ENCODE results near the gene PBX3. TPM values are rescaled to one million over a fixed set of nuclear protein-coding genes. Genes with fewer than 3 reads are reported as not detected.
A peak's percentile ranks its signal among the peaks of the same experiment; 100 is the strongest.

The PBX3 gene
- total and polyA plus RNA-seq, 9 donors: 9.1 to 18.5 (median 11.4) TPM

DNA sequence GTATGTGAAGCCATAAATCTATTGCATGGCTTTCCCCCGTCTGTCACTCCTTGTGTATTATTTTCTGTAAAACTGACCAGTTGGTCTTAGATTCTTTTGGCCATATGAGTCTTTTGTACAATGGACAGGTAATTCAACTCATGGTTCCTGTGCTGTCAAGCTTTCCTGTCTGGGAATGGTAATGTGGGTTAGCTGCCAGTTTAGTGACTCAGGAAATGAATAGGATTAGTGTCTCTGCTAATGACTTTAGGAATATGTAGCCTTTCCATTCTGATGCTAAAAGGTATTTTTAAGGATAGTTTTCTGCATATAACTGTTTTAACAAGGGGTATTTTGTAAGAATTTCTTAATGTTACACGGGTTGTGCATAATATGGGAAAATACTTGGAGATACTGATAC is 182.7 kb downstream of the PBX3 start:
- no peaks in the 10 kb centered on the region for H3K4me1 ChIP-seq (ENCODE audit: control insufficient read depth, insufficient read depth, low read length)
- no peak for DNase-seq
- no peaks in the 10 kb centered on the region for H3K36me3 ChIP-seq (ENCODE audit: control insufficient read depth, insufficient read depth, low read length)
- WGBS (ENCODE audit: insufficient coverage): no CpG with 5 or more reads among the region's 2 CpGs
- no peak overlapping the region for H3K27ac ChIP-seq (ENCODE audit: low read length)
- H3K4me3 ChIP-seq (ENCODE audit: low read length): no peak overlapping the region
- H3K27me3 ChIP-seq (ENCODE audit: control insufficient read depth, insufficient read depth, low read length): no peaks in the 10 kb centered on the region
- no peaks in the 10 kb centered on the region for H3K9me3 ChIP-seq (replicated peaks; ENCODE audit: control insufficient read depth, low read depth, low read length)

DNA sequence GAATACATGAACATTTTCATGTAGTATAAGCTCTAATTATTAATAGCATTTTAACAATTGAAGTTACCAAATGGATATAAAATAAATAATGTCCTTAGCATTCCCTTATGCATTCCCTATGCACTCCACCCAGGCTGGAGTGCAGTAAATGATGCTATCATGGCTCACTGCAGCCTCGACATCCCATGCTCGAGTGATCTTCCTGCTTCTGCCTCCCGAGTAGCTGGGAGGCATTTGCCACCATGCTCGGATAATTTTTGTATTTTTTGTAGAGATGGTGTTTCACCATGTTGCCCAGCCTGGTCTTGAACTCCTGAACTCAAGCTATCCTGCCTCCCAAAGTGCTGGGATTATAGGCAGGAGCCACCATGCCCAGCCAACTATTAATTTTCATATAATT is 184.0 kb downstream of the PBX3 start:
- no peaks in the 10 kb centered on the region for H3K36me3 ChIP-seq (ENCODE audit: control insufficient read depth, insufficient read depth, low read length)
- H3K27me3 ChIP-seq (ENCODE audit: control insufficient read depth, insufficient read depth, low read length): no peaks in the 10 kb centered on the region
- no peak for DNase-seq
- H3K4me1 ChIP-seq (ENCODE audit: control insufficient read depth, insufficient read depth, low read length): no peaks in the 10 kb centered on the region
- H3K27ac ChIP-seq (ENCODE audit: low read length): no peak overlapping the region
- no CpG with 5 or more reads among the region's 4 CpGs for WGBS (ENCODE audit: insufficient coverage)
- H3K9me3 ChIP-seq (replicated peaks; ENCODE audit: control insufficient read depth, low read depth, low read length): no peaks in the 10 kb centered on the region
- H3K4me3 ChIP-seq (ENCODE audit: low read length): no peak overlapping the region

DNA sequence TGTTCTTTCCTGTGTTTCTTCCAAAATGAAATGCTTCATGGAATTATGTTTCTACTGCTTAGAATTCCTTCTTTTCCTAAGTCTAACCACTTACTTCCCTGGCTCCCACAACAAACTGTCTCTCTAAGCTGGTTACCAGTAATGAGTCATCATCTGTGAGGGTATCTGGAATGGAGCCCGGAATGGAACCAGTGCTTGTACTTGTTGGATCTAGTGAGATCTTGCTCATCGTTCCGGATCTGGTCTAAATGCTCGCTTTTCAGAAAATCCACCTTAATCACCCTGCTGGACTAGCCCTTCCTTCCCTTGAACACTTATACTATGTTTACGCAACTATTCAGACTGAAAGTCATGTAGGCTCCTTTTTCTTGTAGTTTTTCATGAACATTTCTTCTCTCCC is 184.8 kb downstream of the PBX3 start:
- Histone ChIP-seq H3K36me3 (ENCODE audit: control insufficient read depth, insufficient read depth, low read length) (no peaks in the 10 kb centered on the region), H3K27ac (ENCODE audit: low read length) (no peak overlapping the region), H3K9me3 (replicated peaks; ENCODE audit: control insufficient read depth, low read depth, low read length) (no peaks in the 10 kb centered on the region), H3K27me3 (ENCODE audit: control insufficient read depth, insufficient read depth, low read length) (no peaks in the 10 kb centered on the region), H3K4me3 (ENCODE audit: low read length) (no peak overlapping the region), H3K4me1 (ENCODE audit: control insufficient read depth, insufficient read depth, low read length) (no peaks in the 10 kb centered on the region)
- DNase-seq: peak; percentile 48
- WGBS (ENCODE audit: insufficient coverage): 75% methylated on average over 3 of the region's 5 CpGs

DNA sequence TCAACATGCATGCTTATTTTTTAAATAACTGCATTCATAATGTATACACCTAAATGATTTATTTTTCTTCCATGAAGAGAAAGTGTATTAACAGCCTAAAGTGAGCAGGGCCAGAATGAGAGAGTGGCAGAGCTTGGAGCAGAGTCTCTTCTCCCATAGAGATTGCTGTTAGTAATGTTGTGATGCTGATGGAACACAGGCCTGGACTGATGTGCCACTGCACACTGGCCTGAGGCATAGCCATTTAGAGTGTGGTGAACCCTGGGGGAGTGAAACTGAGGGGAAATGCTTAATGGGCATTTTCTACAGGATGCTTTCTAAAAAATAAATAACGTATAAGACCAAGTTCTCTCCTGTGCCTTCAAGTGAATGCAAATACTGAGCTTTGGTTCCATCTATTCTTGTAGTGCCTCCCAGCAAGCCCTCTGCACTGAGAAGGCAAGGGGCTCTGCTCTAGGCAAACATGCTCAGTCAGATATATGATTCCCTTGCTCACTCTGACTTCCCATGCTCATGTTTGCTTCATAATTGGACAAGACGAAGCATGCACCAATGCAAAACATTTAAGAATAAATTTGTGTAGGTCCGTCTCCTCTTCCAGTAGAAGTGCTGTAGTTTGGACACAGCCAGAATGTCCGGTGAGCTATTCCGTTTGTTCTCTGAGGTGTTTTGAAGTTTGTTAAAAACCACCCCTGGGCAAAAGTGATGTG is 185.7 kb downstream of the PBX3 start:
- WGBS (ENCODE audit: insufficient coverage): no CpG with 5 or more reads among the region's 5 CpGs
- H3K27me3 ChIP-seq (ENCODE audit: control insufficient read depth, insufficient read depth, low read length): no peaks in the 10 kb centered on the region
- H3K27ac ChIP-seq (ENCODE audit: low read length): no peak overlapping the region
- H3K4me3 ChIP-seq (ENCODE audit: low read length): no peak overlapping the region
- no peaks in the 10 kb centered on the region for H3K4me1 ChIP-seq (ENCODE audit: control insufficient read depth, insufficient read depth, low read length)
- H3K36me3 ChIP-seq (ENCODE audit: control insufficient read depth, insufficient read depth, low read length): no peaks in the 10 kb centered on the region
- DNase-seq: no peak
- no peaks in the 10 kb centered on the region for H3K9me3 ChIP-seq (replicated peaks; ENCODE audit: control insufficient read depth, low read depth, low read length)

DNA sequence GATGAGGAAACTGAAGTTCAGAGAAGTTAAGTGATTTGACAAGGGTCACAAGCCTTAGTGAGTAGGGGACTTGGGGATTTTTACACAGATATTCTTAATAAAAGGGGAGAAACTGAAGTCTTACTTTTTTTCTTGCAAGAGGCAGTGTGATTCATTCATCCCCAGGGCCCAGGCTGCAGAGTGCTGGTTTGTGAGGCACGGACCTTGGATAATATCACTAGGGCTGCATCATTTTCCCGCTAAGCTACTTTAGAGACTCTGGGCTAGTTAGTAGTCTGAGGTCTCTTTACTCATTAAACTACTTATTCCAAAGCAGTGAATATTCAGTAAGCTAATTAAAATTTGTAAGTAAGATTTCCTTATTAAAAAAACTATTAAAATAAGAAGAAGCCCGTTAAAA is 195.0 kb downstream of the PBX3 start:
- no peaks in the 10 kb centered on the region for H3K36me3 ChIP-seq (ENCODE audit: control insufficient read depth, insufficient read depth, low read length)
- WGBS (ENCODE audit: insufficient coverage): no CpG with 5 or more reads among the region's 3 CpGs
- peaks cover 15% of the 10 kb centered on the region for H3K9me3 ChIP-seq (replicated peaks; ENCODE audit: control insufficient read depth, low read depth, low read length)
- no peak overlapping the region for H3K27ac ChIP-seq (ENCODE audit: low read length)
- no peaks in the 10 kb centered on the region for H3K27me3 ChIP-seq (ENCODE audit: control insufficient read depth, insufficient read depth, low read length)
- no peak for DNase-seq
- no peak overlapping the region for H3K4me3 ChIP-seq (ENCODE audit: low read length)
- H3K4me1 ChIP-seq (ENCODE audit: control insufficient read depth, insufficient read depth, low read length): no peaks in the 10 kb centered on the region

DNA sequence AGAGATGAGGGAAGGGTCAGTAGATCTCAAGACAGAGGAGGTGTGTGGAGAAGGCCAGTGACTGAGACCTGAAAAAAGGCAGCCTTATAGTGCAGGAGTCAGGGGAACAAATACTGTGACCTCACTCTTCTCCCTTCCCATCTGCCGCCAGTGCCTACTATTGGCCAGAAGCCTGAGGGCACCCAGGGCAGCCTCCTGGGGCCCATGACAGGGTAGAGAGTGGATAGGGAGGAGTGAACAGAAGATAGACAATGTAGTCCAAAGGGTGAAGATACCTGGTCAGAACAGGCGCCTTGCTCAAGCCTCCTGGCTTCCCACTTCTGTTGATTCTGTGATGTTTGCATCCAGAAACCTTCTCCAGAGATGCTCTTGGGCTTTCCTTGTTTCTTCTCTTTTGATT is 196.7 kb downstream of the PBX3 start:
- no CpG with 5 or more reads among the region's 2 CpGs for WGBS (ENCODE audit: insufficient coverage)
- peaks cover 15% of the 10 kb centered on the region for H3K9me3 ChIP-seq (replicated peaks; ENCODE audit: control insufficient read depth, low read depth, low read length)
- H3K27ac ChIP-seq (ENCODE audit: low read length): no peak overlapping the region
- no peaks in the 10 kb centered on the region for H3K27me3 ChIP-seq (ENCODE audit: control insufficient read depth, insufficient read depth, low read length)
- H3K4me1 ChIP-seq (ENCODE audit: control insufficient read depth, insufficient read depth, low read length): no peaks in the 10 kb centered on the region
- H3K4me3 ChIP-seq (ENCODE audit: low read length): no peak overlapping the region
- DNase-seq: no peak
- no peaks in the 10 kb centered on the region for H3K36me3 ChIP-seq (ENCODE audit: control insufficient read depth, insufficient read depth, low read length)

DNA sequence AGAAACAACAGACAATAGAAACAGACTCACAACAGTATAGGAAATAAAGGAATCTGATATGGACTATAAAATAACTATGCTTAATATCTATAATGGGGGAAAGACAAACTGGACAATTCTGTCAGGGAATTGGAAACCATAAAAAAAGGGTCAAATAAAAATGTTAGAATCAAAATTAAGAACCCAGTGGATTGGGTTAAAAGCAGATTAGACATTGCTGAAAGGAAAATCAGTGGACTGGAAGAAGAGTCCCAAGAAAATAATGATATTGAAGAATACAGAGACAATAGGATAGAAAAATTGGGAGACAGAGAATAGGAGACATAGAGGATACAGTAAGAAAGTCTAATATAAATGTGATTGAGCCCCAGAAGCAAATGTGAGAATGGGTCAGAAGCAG is 199.2 kb downstream of the PBX3 start:
- H3K27me3 ChIP-seq (ENCODE audit: control insufficient read depth, insufficient read depth, low read length): no peaks in the 10 kb centered on the region
- peaks cover 15% of the 10 kb centered on the region for H3K9me3 ChIP-seq (replicated peaks; ENCODE audit: control insufficient read depth, low read depth, low read length)
- no peak overlapping the region for H3K4me3 ChIP-seq (ENCODE audit: low read length)
- no peaks in the 10 kb centered on the region for H3K4me1 ChIP-seq (ENCODE audit: control insufficient read depth, insufficient read depth, low read length)
- no peak for DNase-seq
- no peak overlapping the region for H3K27ac ChIP-seq (ENCODE audit: low read length)
- H3K36me3 ChIP-seq (ENCODE audit: control insufficient read depth, insufficient read depth, low read length): no peaks in the 10 kb centered on the region

DNA sequence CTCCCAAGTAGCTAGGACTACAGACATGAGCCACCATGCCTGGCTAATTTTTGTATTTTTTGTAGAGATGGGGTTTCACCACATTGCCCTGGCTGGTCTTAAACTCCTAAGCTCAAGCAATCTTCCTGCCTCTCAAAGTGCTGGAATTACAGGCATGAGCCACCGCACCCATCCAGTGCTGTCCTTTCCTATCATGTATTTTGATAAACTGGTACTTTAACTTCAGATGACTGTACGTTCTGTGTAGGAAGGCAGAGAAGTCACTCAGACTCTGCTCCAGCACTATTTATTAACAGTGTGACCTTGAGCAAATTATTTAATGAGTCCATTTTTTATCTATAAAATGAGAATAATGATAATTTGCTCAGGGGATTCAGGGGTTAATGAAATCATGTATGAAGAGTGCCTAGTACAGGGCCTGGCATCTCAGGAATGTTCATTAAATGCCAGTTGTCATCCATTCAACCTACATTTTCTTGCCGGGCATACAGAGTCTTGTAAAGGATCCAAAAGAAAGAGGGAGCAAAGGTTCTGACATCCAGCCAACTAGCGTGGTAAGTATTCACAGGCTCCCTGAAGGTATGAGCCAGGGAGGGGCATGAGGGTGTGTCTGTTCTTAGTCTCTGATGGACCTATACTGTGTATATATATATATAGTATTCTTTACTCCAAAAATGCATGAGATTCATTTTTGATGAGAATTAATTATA is 201.9 kb downstream of the PBX3 start:
- Histone ChIP-seq H3K36me3 (ENCODE audit: control insufficient read depth, insufficient read depth, low read length) (no peaks in the 10 kb centered on the region), H3K27me3 (ENCODE audit: control insufficient read depth, insufficient read depth, low read length) (no peaks in the 10 kb centered on the region), H3K4me1 (ENCODE audit: control insufficient read depth, insufficient read depth, low read length) (no peaks in the 10 kb centered on the region), H3K27ac (ENCODE audit: low read length) (no peak overlapping the region), H3K9me3 (replicated peaks; ENCODE audit: control insufficient read depth, low read depth, low read length) (peaks cover 15% of the 10 kb centered on the region), H3K4me3 (ENCODE audit: low read length) (no peak overlapping the region)
- DNase-seq: peak; percentile 5
- WGBS (ENCODE audit: insufficient coverage): no CpG with 5 or more reads among the region's 4 CpGs

DNA sequence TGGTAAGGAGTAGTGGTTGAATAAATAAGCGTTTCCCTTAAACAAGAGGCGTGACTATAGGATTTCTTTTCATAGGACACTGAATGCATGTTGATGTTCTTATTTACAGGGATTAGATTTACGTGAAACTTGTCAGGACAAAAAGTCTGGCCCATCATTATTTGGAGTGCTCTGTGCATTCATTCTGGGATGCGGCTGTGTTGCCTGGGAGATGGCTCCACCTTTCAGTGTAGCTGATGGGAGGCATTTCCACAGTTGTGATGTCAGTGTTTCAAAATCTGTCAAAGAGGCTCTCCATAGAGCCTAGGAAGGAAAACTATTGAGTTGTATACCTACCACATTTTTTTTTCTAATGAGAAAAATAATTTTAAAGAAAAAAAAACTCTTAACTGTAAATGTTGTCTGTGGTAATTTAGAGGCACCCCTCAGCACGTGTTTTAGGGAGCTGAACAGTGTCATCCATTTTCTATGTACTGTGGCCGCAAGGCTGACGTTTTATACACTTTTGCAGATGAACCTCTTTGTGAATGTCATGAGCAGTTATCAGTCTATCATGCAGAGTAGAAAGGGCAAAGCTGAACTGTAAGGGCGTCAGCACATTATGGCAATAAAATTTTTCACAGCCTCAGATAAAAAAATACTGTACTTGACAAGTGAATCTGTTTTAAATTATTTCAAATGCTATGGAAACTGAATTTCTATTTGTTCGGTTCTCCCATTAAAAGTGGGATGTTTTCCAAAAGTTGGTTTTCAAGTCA is 202.7 kb downstream of the PBX3 start:
- Histone ChIP-seq H3K27me3 (ENCODE audit: control insufficient read depth, insufficient read depth, low read length) (no peaks in the 10 kb centered on the region), H3K4me3 (ENCODE audit: low read length) (no peak overlapping the region), H3K4me1 (ENCODE audit: control insufficient read depth, insufficient read depth, low read length) (no peaks in the 10 kb centered on the region), H3K9me3 (replicated peaks; ENCODE audit: control insufficient read depth, low read depth, low read length) (peaks cover 15% of the 10 kb centered on the region), H3K36me3 (ENCODE audit: control insufficient read depth, insufficient read depth, low read length) (no peaks in the 10 kb centered on the region), H3K27ac (ENCODE audit: low read length) (no peak overlapping the region)
- 90% methylated on average over 5 of the region's 9 CpGs for WGBS (ENCODE audit: insufficient coverage)
- DNase-seq: no peak

DNA sequence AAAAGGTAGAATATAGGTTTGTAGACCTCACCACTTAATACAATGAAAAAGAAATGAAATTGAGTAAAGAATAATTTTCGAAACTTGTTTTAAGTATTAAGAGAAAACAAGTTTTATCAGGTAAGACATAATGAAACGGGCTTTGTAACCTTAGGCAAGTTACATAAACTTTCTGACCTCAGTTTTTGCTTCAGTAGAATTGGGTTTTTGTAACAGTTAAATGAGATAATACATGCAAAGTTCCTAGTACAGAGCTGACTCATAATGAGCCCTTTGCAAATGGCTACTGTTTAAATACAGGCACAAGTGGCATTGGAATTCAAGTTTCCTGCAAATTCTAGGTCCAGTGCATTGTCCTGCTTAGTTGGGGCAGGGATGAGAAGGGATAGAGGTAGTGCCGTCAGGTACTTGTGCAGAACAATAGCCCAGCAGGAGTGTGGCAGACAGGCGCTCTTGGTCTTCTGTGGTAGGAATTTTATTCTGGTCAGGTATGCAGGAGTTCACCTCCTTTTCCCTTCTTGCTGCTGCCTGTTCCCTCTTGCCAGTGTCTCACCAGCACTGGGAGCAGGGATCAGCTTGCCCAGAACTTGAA is 203.8 kb downstream of the PBX3 start:
- DNase-seq: no peak
- Histone ChIP-seq H3K27ac (ENCODE audit: low read length) (no peak overlapping the region), H3K27me3 (ENCODE audit: control insufficient read depth, insufficient read depth, low read length) (no peaks in the 10 kb centered on the region), H3K4me1 (ENCODE audit: control insufficient read depth, insufficient read depth, low read length) (no peaks in the 10 kb centered on the region), H3K4me3 (ENCODE audit: low read length) (no peak overlapping the region), H3K36me3 (ENCODE audit: control insufficient read depth, insufficient read depth, low read length) (no peaks in the 10 kb centered on the region), H3K9me3 (replicated peaks; ENCODE audit: control insufficient read depth, low read depth, low read length) (peaks cover 9% of the 10 kb centered on the region)
- WGBS (ENCODE audit: insufficient coverage): 100% methylated on average over 2 of the region's 4 CpGs
